C4-2B (cell line): ENCODE data around the gene SEC22C.

Experiments used
- ZFX ChIP-seq: fragments of 450-650 bp; IDR thresholded peaks from 2 replicates; pipeline ENCODE4 v1.6.1; 2017
- TF ChIP-seq, protein P1 (sequence below): fragments of 450-650 bp; conservative IDR thresholded peaks from 2 replicates; pipeline ENCODE4 v1.5.1; 2017; ENCODE audit warnings: mild to moderate bottlenecking

- TF ChIP-seq, protein P1, sequence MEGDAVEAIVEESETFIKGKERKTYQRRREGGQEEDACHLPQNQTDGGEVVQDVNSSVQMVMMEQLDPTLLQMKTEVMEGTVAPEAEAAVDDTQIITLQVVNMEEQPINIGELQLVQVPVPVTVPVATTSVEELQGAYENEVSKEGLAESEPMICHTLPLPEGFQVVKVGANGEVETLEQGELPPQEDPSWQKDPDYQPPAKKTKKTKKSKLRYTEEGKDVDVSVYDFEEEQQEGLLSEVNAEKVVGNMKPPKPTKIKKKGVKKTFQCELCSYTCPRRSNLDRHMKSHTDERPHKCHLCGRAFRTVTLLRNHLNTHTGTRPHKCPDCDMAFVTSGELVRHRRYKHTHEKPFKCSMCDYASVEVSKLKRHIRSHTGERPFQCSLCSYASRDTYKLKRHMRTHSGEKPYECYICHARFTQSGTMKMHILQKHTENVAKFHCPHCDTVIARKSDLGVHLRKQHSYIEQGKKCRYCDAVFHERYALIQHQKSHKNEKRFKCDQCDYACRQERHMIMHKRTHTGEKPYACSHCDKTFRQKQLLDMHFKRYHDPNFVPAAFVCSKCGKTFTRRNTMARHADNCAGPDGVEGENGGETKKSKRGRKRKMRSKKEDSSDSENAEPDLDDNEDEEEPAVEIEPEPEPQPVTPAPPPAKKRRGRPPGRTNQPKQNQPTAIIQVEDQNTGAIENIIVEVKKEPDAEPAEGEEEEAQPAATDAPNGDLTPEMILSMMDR = no peak
- TF ChIP-seq ZFX = no peak
These were observed 71.4 kb downstream of the SEC22C start for GRCh38 chr3:42510325-42510724.
